B cell (primary cell): ENCODE measurements around the gene PPP1R14C. TPM values are rescaled to one million over a fixed set of nuclear protein-coding genes. Genes with fewer than 3 reads are reported as not detected.

Experiments
- ATAC-seq: fragments of 200-7000 bp; cut with Tn5 transposase; one replicate; pipeline ENCODE4 v1.10.0; 2021; ENCODE audit warnings: low read depth, mild to moderate bottlenecking, moderate number of reproducible peaks, moderate library complexity
- CTCF ChIA-PET: fragments of 350-600 bp; sonication (Branson Sonifier 250); formaldehyde crosslinking; loops from one replicate; lab custom pipeline; 2021; ENCODE audit warnings: antibody characterized with exemption, inconsistent platforms; lab: Charles Lee
- POLR2A ChIA-PET: fragments of 350-600 bp; sonication (Branson Sonifier 250); formaldehyde crosslinking; loops from one replicate; lab custom pipeline; 2021; ENCODE audit warnings: antibody characterized with exemption; lab: Charles Lee
- DNase-seq: peaks from one replicate; pipeline ENCODE4 v3.0.0; 2013
- H2AFZ ChIP-seq: 2 replicates; pipeline ENCODE4 v1.6.1; 2012; ENCODE audit warnings: mild to moderate bottlenecking, low read depth, low read length; ENCODE audit not compliant: insufficient read depth, poor library complexity, severe bottlenecking
- H3K27ac ChIP-seq, 2 donors: 1 replicate in 1 of 2; 2 replicates in 1 of 2; pipeline ENCODE4 v1.5.1; 2012 to 2013; ENCODE audit warnings: low read length in 2 of 2, mild to moderate bottlenecking in 2 of 2, moderate library complexity in 1 of 2
- H3K27me3 ChIP-seq, 4 experiments: fragments of 200-600 bp in 1 of 4; sonication (generic) in 1 of 4; replicated peaks in 1 of 4; 1 replicate in 2 of 4; 2 replicates in 2 of 4; pipeline versions ENCODE4 v1.6.1 to v1.7.0; 2013 to 2016; ENCODE audit warnings: low read length in 3 of 4, mild to moderate bottlenecking in 2 of 4, mixed read lengths in 1 of 4, moderate library complexity in 1 of 4; ENCODE audit not compliant: insufficient read depth in 4 of 4, control insufficient read depth in 3 of 4; ENCODE audit errors: control extremely low read depth in 1 of 4
- H3K36me3 ChIP-seq, 2 experiments: replicated peaks in 1 of 2; 1 replicate in 1 of 2; 2 replicates in 1 of 2; pipeline versions ENCODE4 v1.6.1 to v1.7.1; 2013; ENCODE audit warnings: low read length in 1 of 2; ENCODE audit not compliant: insufficient read depth in 2 of 2, control insufficient read depth in 1 of 2; ENCODE audit errors: control extremely low read depth in 1 of 2, extremely low read depth in 1 of 2
- H3K4me1 ChIP-seq, 2 donors: fragments of 200-600 bp in 1 of 2; sonication (generic) in 1 of 2; 1 replicate in 1 of 2; 2 replicates in 1 of 2; pipeline versions ENCODE4 v1.5.1 to v1.6.1; 2013 to 2017; ENCODE audit warnings: low read length in 2 of 2; ENCODE audit not compliant: control insufficient read depth in 2 of 2, insufficient read depth in 2 of 2
- H3K4me2 ChIP-seq: replicated peaks from 2 replicates; pipeline ENCODE3; 2012; ENCODE audit warnings: mild to moderate bottlenecking, low read depth, low read length; ENCODE audit not compliant: poor library complexity, severe bottlenecking
- H3K4me3 ChIP-seq, 5 experiments: fragments of 200-600 bp in 1 of 5; sonication (generic) in 1 of 5; 1 replicate in 3 of 5; 2 replicates in 2 of 5; pipeline versions ENCODE4 v1.5.1 to v1.7.0; 2011 to 2016; ENCODE audit warnings: low read length in 4 of 5, mild to moderate bottlenecking in 4 of 5, low read depth in 2 of 5, control low read depth in 1 of 5, moderate library complexity in 1 of 5; ENCODE audit not compliant: insufficient read depth in 1 of 5; ENCODE audit errors: control extremely low read depth in 1 of 5, extremely low read depth in 1 of 5
- H3K79me2 ChIP-seq: fragments of 200-600 bp; sonication (generic); one replicate; pipeline ENCODE4 v1.6.0; 2016; ENCODE audit warnings: low read length; ENCODE audit not compliant: control insufficient read depth, insufficient read depth
- H3K9ac ChIP-seq: fragments of 200-600 bp; sonication (generic); 2 replicates; pipeline ENCODE4 v1.6.1; 2017; ENCODE audit warnings: mild to moderate bottlenecking, low read length, moderate library complexity
- H3K9me3 ChIP-seq, 3 donors: one replicate each; pipeline versions ENCODE4 v1.6.1 to v1.7.1; 2013; ENCODE audit warnings: low read length in 2 of 3; ENCODE audit not compliant: control insufficient read depth in 2 of 3, insufficient read depth in 1 of 3; ENCODE audit errors: control extremely low read depth in 1 of 3
- H4K20me1 ChIP-seq: 2 replicates; pipeline ENCODE4 v1.6.0; 2012; ENCODE audit warnings: mild to moderate bottlenecking, low read length; ENCODE audit not compliant: insufficient read depth, control insufficient read depth, poor library complexity, severe bottlenecking
- H3K27ac Mint-ChIP-seq: one replicate; pipeline ENCODE4 v1.8.0; 2021; ENCODE audit warnings: mixed read lengths
- H3K27me3 Mint-ChIP-seq: one replicate; pipeline ENCODE4 v1.8.0; 2021; ENCODE audit warnings: mixed read lengths
- H3K4me1 Mint-ChIP-seq: one replicate; pipeline ENCODE4 v1.8.0; 2021; ENCODE audit warnings: mixed read lengths
- H3K4me3 Mint-ChIP-seq: one replicate; pipeline ENCODE4 v1.8.0; 2021; ENCODE audit warnings: mixed read lengths
- H3K9me3 Mint-ChIP-seq: one replicate; pipeline ENCODE4 v1.8.0; 2022; ENCODE audit warnings: mixed read lengths; ENCODE audit not compliant: insufficient read depth
- EZH2 ChIP-seq: IDR thresholded peaks from 2 replicates; pipeline ENCODE4 v1.6.1; 2012; ENCODE audit warnings: borderline replicate concordance, low read depth, mild to moderate bottlenecking, moderate library complexity, low read length; ENCODE audit not compliant: insufficient read depth, poor library complexity, severe bottlenecking
- WGBS: methylation state at CpG from one replicate; pipeline ENCODE4 v1.1.5; 2013; ENCODE audit warnings: missing lambda C conversion rate; ENCODE audit not compliant: insufficient coverage; 5-methylcytosine and 5-hydroxymethylcytosine counted together
- intact Hi-C: fragments of 100-400 bp; cut with micrococcal nuclease; formaldehyde crosslinking; loops from one replicate; pipeline ENCODE4 v1.10.0; 2022
- polyA plus RNA-seq: library from polyadenylated mRNA; depleted of rRNA; stranded (reverse); fragments of >200 nt; gene quantifications from 2 replicates; pipeline ENCODE4 v1.2.3, GENCODE V29; 2012
- total RNA-seq, 2 donors: library from RNA; stranded (reverse); fragments of 120-200 nt in 1 of 2; gene quantifications; 1 replicate in 1 of 2; 2 replicates in 1 of 2; pipeline versions ENCODE4 v1.2.3 to v1.2.4, GENCODE V29; 2013 to 2022
- TF ChIP-seq, protein P1 (sequence below): fragments of 200-600 bp; IDR thresholded peaks from one replicate; pipeline ENCODE4 v1.8.0; 2022; ENCODE audit warnings: antibody characterized with exemption, mild to moderate bottlenecking

The PPP1R14C gene
- total and polyA plus RNA-seq, 2 donors (not counting 1 experiment from before 2014, with no cell fraction given), result not detected

DNA sequence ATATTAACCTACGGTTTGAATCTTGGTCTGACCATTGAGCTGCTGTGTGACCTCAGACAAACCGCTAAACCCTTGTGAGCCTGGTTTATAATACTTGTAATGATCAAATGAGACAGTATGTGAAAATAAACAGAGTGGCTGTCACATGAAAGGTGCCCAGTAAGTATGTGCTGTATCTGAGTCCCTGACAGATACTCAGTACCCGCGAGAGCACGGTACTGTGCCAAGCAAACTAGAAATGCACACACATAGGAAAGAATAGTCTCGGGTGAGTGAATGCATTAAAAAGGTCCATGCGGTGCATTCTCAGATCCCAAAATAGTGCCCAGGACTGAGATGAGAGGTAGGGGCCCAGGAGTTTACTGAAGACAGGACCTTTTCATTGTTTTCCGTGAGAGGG lies 93.3 kb downstream of the PPP1R14C start:
- 97% methylated on average over 7 of the region's 8 CpGs for WGBS
- Histone ChIP-seq H3K4me2 (no peak overlapping the region), H3K9me3 (peaks cover 0 to 12% (median 4%) of the 10 kb centered on the region in 3 donors), H3K4me1 (no peaks in the 10 kb centered on the region), H4K20me1 (no peaks in the 10 kb centered on the region), H3K27me3 (peaks cover 0 to 5% (median 0%) of the 10 kb centered on the region in 4 experiments), H3K27ac (no peak overlapping the region), H3K79me2 (no peaks in the 10 kb centered on the region), H3K36me3 (no peaks in the 10 kb centered on the region), H2AFZ (no peak overlapping the region), H3K9ac (no peak overlapping the region), H3K4me3 (no peak overlapping the region)
- intact Hi-C loops, result no loop called here
- POLR2A ChIA-PET, result no interaction called here
- peaks cover 24% of the 10 kb centered on the region for H3K27me3 Mint-ChIP-seq
- peaks cover 4% of the 10 kb centered on the region for H3K4me1 Mint-ChIP-seq
- ATAC-seq, result no peak
- H3K4me3 Mint-ChIP-seq, result no peak overlapping the region
- TF ChIP-seq, protein P1, sequence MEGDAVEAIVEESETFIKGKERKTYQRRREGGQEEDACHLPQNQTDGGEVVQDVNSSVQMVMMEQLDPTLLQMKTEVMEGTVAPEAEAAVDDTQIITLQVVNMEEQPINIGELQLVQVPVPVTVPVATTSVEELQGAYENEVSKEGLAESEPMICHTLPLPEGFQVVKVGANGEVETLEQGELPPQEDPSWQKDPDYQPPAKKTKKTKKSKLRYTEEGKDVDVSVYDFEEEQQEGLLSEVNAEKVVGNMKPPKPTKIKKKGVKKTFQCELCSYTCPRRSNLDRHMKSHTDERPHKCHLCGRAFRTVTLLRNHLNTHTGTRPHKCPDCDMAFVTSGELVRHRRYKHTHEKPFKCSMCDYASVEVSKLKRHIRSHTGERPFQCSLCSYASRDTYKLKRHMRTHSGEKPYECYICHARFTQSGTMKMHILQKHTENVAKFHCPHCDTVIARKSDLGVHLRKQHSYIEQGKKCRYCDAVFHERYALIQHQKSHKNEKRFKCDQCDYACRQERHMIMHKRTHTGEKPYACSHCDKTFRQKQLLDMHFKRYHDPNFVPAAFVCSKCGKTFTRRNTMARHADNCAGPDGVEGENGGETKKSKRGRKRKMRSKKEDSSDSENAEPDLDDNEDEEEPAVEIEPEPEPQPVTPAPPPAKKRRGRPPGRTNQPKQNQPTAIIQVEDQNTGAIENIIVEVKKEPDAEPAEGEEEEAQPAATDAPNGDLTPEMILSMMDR, result no peak
- TF ChIP-seq EZH2, result no peak
- no peak for DNase-seq
- CTCF ChIA-PET, result no interaction called here
- peaks cover 3% of the 10 kb centered on the region for H3K9me3 Mint-ChIP-seq
- H3K27ac Mint-ChIP-seq, result no peak overlapping the region

DNA sequence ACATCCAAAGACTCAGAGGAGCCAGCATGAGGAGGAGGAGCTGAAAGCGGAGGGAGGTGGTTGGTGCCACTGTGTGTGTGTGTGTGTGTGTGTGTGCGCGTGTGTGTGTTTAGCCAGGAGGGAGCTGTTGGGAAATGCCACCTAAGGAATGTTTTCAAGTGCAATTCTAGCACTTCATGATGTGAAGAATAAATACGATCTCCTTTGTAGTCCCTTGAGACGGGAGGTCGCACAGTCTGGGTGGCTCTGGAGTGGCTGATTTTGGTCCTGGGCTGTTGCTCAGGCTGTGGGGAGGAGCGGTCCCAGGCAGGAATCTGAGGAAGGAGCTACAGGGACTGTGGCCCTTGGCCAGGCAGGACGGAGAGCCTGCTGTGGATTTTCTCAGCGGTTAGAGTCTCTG lies 93.7 kb downstream of the PPP1R14C start:
- Mint-ChIP-seq H3K27ac (no peak overlapping the region), H3K27me3 (peaks cover 20% of the 10 kb centered on the region), H3K9me3 (peaks cover 3% of the 10 kb centered on the region), H3K4me3 (no peak overlapping the region), H3K4me1 (peaks cover 4% of the 10 kb centered on the region)
- no peak overlapping the region for H2AFZ ChIP-seq
- peaks cover 0 to 12% (median 4%) of the 10 kb centered on the region in 3 donors for H3K9me3 ChIP-seq
- peaks cover 0 to 5% (median 0%) of the 10 kb centered on the region in 4 experiments for H3K27me3 ChIP-seq
- no peak overlapping the region for H3K9ac ChIP-seq
- ChIA-PET CTCF (no interaction called here), POLR2A (no interaction called here)
- no peaks in the 10 kb centered on the region for H3K79me2 ChIP-seq
- intact Hi-C loops, result no loop called here
- no peaks in the 10 kb centered on the region for H3K4me1 ChIP-seq
- ATAC-seq, result no peak
- no peak for DNase-seq
- H3K27ac ChIP-seq, result no peak overlapping the region
- 91% methylated on average over 9 of the region's 9 CpGs for WGBS
- no peak for TF ChIP-seq EZH2
- TF ChIP-seq, protein P1, result no peak
- H3K4me2 ChIP-seq, result no peak overlapping the region
- H4K20me1 ChIP-seq, result no peaks in the 10 kb centered on the region
- no peaks in the 10 kb centered on the region for H3K36me3 ChIP-seq
- H3K4me3 ChIP-seq, result no peak overlapping the region
